GM21526 (cell line): ENCODE measurements around the gene NIN.

Source experiments
- ATAC-seq: cut with Tn5 transposase; IDR thresholded peaks from one replicate; pipeline ENCODE4 v1.9.1; 2021; ENCODE audit warnings: moderate library complexity; ENCODE audit not compliant: unreplicated experiment, low FRiP score

NIN gene

GRCh38 chr14:50839048-50839447 lies 8.1 kb upstream of the NIN start:
- ATAC-seq: no peak

- ATAC-seq: no peak
Observed at GRCh38 chr14:50837850-50838470, 7.0 kb upstream of the NIN start.

- ATAC-seq: no peak
Observed at GRCh38 chr14:50837271-50837670, 6.3 kb upstream of the NIN start.

- ATAC-seq: no peak
Observed at GRCh38 chr14:50836515-50836914, 5.6 kb upstream of the NIN start.

DNA sequence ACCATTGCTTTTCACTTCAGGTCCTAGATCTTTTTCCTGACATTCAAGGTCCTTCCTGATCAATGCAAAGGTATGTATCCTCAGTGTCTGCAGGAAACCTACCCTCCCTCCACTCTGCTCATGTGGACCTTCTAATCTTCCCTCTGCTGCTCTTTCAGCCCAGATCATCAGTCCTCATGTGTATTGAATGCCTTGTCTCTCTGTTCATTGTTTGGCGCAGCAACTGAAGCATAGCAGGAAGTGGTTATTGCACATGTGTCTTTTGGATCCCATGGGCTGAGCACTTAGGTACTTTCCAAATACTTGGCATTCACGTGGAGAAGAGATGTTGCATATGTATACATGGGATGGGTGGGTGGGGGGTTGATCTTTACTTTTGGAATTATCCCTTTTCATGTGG lies 4.3 kb upstream of the NIN start:
- no peak for ATAC-seq

- ATAC-seq: no peak
Observed at GRCh38 chr14:50834802-50835276, 3.9 kb upstream of the NIN start.

DNA sequence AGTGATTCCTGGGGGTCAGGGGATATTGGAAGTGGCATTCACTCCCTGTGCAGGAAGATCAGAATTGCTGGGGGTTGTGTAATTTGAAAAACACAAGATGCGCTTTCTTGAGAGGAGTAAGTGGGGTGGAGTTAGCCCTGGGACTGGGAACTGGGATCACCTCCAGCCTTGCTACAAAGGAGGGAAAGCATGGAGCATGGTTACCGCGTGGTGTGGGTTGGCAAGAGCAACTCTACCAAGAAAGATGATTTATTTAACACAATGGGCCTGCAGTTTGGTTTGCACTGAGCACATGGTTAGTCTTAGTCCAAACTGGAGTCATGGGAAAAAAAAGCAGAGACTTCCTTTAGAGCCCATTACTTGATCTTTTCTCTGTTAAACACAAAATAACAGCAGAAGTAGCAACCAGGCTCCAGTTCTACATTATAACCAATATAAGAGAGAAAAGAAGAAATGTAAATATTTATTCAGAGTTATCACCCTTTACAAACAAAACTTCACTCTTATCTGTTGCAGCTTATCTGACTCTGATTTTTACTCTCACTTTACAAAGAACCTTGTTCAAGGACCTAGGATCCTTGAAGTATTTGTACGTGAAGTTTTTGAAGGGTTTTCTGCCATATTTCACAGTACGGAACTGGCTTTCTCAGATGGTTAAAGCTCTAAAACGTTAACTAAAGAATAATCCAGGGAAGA lies 2.1 kb upstream of the NIN start:
- ATAC-seq: no peak

DNA sequence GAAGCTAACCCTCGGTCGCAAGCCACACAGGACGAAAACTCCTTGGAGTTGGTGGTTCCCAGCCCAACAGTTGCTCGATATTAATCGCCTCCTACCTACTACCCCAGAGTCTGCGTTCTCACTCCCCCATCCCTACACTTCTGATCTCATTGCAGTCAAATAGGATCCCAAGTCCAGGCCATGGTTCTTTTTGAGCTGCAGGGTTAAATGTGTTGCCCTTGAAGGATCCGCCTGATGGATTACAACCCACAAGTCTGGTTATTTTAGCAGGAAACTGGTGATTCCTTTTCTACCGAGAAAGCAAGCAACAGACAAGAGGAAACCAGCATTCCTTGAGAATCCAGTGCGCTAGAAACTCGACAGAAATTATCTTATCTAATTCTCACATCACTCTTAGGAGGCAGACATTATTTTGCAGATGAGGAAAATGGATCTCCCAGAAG lies 785 bp upstream of the NIN start:
- ATAC-seq: no peak

GRCh38 chr14:50830044-50830931 lies 674 bp downstream of the NIN start:
- ATAC-seq: peak; percentile 34

DNA sequence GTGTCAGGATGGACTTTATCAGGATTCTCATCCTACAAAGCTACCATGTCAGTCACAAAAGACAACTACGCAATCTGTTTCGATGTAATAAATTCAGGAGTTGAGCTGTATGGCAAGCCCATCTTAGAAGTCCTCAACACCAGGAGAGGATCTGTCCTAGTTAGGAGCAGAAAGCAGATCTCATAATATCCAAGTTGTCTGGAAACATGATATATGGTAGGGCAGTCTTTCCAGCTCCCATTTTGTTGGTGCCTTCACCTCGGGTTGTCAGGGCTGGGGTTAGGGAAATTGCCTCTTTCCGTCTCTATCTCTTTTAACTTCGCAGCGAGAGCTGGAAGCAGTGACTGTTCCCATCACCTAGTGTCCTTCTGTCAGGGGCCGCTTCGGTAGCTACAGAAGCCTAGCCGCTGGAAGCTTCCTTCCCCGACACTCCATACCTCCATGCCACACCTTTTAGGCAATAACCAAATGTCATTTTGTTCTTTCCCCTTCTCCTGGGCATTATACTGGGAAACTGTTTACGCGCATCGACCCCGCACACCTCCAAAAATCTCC lies 1.4 kb downstream of the NIN start:
- ATAC-seq: no peak

DNA sequence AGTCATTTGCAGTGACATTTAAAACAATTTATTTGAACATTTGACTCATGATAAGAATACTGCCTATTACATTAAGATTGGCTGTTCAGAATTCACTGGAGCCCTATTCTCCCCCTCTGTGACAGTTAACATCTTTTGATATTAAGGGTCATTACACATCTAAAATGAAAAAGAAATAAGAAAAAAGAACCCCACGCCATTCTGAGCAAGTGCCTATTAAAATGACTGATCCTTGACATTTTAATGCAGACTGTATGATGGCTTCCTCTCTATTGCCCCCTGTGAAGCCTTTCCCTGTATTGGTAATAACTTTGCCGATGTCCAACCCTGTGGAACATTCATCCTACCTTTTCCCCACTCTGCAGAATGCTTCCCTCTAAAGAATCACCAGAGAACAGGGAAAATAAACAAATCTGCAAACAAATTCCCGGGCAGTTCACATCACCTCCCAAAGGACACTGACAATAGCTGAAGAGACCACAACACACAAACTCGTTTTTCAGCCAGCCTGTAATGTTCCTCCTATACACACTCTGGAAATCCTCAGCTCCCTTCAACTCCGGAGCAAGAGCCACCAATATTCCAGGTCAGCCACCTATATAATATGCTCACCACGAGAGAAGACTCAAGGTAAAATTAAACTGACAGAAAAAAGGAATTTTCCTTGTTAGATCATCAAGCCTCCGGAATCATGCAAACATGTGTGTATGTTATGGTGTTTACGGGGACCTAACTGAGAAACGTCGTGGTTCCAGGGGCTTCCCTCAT lies 2.1 kb downstream of the NIN start:
- ATAC-seq: no peak

DNA sequence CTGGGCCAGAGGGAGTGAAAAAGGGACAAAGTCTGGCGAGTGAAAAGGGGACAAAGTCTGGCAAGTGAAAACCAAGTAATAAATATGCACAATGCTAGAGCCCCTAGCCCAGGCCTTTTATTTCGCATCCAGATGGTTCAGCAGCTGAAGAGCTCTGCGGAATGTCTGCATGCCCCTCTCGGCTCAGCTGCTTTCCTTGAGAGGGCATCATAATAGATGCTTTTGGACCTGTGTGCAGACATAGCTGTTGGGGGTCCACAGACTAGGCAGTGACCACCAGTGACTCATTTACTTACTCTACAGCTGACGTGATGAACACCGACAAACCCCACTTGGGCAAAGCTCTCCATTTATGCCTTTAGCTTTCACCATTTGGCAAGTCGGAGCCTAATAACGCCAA lies 4.3 kb downstream of the NIN start:
- ATAC-seq: no peak

- ATAC-seq: no peak
Observed at GRCh38 chr14:50825307-50825706, 5.7 kb downstream of the NIN start.

DNA sequence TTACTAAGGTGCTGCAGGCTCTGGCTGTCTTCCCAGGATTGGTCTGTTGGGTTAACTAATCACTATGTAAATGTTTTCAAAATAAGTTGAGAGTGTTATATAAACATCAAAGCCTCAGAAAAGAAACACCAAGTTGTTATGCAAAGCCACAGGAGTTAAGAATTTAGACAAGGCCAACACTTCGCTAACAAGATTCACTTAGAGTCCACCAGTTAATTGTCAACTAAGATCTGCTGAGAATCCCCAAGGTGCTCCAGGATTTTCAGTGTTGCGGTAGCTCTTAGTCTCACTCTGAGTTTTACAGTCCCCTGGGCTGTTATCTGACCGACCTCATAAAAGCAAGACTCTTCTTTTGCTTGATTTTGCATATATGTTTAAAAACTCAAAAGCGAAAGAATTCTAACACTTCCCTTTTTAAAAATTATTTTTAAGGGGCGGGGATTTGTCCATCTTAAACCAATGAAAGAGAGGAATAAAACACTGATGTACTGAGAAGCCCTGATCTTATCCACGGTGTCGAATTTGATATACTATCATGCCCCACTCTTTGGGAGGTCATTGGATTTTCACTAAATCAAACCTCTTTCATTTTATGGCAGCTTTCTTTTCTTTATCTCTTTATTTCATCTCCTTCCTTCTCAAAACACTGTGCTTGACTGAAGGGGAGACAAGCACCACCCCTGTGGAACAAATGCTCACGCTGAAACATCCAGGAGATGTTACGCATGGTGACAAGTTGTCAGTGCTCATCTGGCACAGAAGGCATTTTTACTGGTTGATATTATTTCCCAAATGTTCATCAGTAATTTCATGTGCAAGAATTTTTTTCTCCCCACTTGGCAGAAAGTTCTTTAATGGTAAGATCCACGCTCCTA lies 7.0 kb downstream of the NIN start:
- peak; percentile 40 for ATAC-seq

GRCh38 chr14:50823051-50823761 lies 7.8 kb downstream of the NIN start:
- ATAC-seq: peak; percentile 14

DNA sequence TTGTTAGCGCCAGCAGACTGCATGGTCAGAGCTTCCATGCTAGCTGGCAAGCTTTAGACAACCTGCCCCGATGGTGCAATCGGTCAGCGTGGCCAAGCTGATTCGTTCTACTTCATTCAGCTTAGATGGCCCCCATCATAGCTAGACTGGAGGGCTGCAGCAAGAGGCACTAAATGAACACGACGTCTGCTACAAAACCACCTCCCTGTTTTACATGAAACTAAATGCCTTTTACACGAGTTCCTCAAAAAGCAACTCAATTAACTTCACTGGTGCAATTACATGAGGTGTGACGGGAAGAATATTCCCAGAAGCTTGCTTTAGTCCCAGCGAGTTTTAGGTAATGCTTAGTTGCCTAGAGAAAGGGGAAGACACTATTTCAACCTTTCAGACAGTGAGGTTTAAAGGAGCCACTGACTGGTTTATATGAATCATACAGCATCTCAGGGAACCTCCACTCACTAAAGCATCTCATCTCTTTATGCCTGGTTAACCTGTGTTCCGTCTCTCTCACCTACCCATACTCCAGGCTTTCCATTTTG lies 8.4 kb downstream of the NIN start:
- no peak for ATAC-seq

- ATAC-seq: no peak
Observed at GRCh38 chr14:50821510-50822464, 9.2 kb downstream of the NIN start.
